GM12878 (cell line): ENCODE data around the gene RNF130. TPM values are rescaled to one million over a fixed set of nuclear protein-coding genes. Genes with fewer than 3 reads are reported as not detected.

Source experiments
- CBX3 ChIP-seq: fragments of 200-600 bp; sonication (generic); IDR thresholded peaks from 2 replicates; pipeline ENCODE4 v1.6.1; 2016; ENCODE audit warnings: low read depth, borderline replicate concordance
- CREB1 ChIP-seq: IDR thresholded peaks from 2 replicates; pipeline ENCODE4 v1.6.1; 2012; ENCODE audit warnings: low read depth, mild to moderate bottlenecking, inconsistent platforms
- EP300 ChIP-seq, 2 experiments: fragments of 150-350 bp in 1 of 2; IDR thresholded peaks; 2 replicates each; pipeline ENCODE4 v1.6.1; 2011 to 2012; ENCODE audit warnings: low read depth in 2 of 2, low read length in 2 of 2, borderline replicate concordance in 1 of 2, improper control_type of control experiment in 1 of 2, inconsistent platforms in 1 of 2; ENCODE audit not compliant: control insufficient read depth in 1 of 2
- HDGF ChIP-seq: fragments of 450-650 bp; IDR thresholded peaks from 2 replicates; pipeline ENCODE4 v1.6.1; 2016; ENCODE audit warnings: antibody characterized with exemption
- PML ChIP-seq: IDR thresholded peaks from 2 replicates; pipeline ENCODE4 v1.6.1; 2012; ENCODE audit warnings: low read length, inconsistent platforms
- RELA ChIP-seq: fragments of 450-650 bp; IDR thresholded peaks from 2 replicates; pipeline ENCODE4 v1.8.0; 2014; ENCODE audit warnings: borderline replicate concordance; ENCODE audit not compliant: partially characterized antibody
- polyA plus RNA-seq, 11 experiments: library from polyadenylated mRNA; depleted of rRNA in 4 of 11; unstranded in 6 of 11; stranded (reverse) in 5 of 11; fragments of >200 nt; fragmentation: Nextera tagmentation in 4 of 11; fragmentation: Illumina TruSeq in 1 of 11; extraction: Ambion mirVana in 4 of 11; extraction: Trizol in 1 of 11; gene quantifications; 1 replicate in 1 of 11; 2 replicates in 10 of 11; pipeline versions ENCODE4 v1.2.1 to v1.2.3, GENCODE V29; 2011 to 2016; ENCODE audit warnings: inconsistent platforms in 2 of 11, missing spikeins in 2 of 11, low read depth in 1 of 11
- total RNA-seq, 4 experiments: library from RNA; depleted of rRNA in 3 of 4; stranded (reverse); fragments of >200 nt in 3 of 4; fragmentation: Illumina TruSeq in 1 of 4; extraction: Trizol in 1 of 4; gene quantifications; 2 replicates each; pipeline versions ENCODE4 v1.2.1 to v1.2.3, GENCODE V29; 2013 to 2021
- TF ChIP-seq, protein P1 (sequence below): fragments of 450-650 bp; formaldehyde crosslinking; IDR thresholded peaks from 2 replicates; pipeline ENCODE4 v1.4.0; 2020; ENCODE audit warnings: mild to moderate bottlenecking, moderate library complexity
- TF ChIP-seq, protein P2 (sequence below): fragments of 450-650 bp; IDR thresholded peaks from 2 replicates; pipeline ENCODE4 v1.6.1; 2018; ENCODE audit warnings: borderline replicate concordance, mild to moderate bottlenecking; ENCODE audit not compliant: partially characterized antibody

RNF130 gene
- total and polyA plus RNA-seq, 10 of the 15 experiments (the other 5 are each of a cell fraction or from before 2014, with no cell fraction given), result 0.04 to 0.36 (median 0.11) TPM; not detected in 1

DNA sequence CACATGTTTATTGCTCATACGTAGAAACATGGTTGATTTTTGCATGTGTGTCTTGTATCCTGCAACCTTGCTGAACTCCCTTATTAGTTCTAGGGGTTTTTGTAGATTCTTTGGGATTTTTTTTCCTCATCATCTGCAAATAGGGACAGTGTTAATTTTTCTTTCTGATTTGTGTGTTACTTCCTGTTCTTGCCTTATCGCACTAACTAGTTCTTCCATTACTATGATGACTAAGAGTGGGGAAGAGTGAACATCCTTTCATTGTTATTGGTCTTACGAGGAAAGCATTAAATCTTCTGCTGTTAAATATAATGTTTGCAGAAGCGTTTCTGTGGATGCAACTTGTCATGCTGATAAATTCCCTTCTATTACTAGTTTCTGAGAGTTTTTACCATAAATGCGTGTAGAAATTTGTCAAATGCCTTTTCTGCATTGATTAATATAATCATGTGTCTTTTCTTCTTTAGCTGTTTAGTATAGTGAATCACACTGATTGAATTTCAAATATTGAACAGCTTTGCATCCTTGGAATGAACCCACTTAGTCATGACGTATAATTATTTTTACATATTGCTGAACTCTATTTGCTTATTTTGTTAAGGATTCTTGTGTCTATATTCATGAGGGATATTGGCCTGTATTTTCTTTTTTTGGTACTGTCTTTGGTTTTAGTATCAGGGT is 32.1 kb upstream of the RNF130 start (continued):
- no peak for TF ChIP-seq HDGF
- TF ChIP-seq, protein P1, sequence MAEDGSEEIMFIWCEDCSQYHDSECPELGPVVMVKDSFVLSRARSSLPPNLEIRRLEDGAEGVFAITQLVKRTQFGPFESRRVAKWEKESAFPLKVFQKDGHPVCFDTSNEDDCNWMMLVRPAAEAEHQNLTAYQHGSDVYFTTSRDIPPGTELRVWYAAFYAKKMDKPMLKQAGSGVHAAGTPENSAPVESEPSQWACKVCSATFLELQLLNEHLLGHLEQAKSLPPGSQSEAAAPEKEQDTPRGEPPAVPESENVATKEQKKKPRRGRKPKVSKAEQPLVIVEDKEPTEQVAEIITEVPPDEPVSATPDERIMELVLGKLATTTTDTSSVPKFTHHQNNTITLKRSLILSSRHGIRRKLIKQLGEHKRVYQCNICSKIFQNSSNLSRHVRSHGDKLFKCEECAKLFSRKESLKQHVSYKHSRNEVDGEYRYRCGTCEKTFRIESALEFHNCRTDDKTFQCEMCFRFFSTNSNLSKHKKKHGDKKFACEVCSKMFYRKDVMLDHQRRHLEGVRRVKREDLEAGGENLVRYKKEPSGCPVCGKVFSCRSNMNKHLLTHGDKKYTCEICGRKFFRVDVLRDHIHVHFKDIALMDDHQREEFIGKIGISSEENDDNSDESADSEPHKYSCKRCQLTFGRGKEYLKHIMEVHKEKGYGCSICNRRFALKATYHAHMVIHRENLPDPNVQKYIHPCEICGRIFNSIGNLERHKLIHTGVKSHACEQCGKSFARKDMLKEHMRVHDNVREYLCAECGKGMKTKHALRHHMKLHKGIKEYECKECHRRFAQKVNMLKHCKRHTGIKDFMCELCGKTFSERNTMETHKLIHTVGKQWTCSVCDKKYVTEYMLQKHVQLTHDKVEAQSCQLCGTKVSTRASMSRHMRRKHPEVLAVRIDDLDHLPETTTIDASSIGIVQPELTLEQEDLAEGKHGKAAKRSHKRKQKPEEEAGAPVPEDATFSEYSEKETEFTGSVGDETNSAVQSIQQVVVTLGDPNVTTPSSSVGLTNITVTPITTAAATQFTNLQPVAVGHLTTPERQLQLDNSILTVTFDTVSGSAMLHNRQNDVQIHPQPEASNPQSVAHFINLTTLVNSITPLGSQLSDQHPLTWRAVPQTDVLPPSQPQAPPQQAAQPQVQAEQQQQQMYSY (CRISPR knock-in tag), result no peak
- no peak for TF ChIP-seq EP300 (IDR thresholded peaks at IDR 0.05; ENCODE audit: borderline replicate concordance in 1 of 2, control insufficient read depth in 1 of 2, low read depth in 2 of 2, low read length in 2 of 2)
- no peak for TF ChIP-seq PML
- TF ChIP-seq, protein P2, sequence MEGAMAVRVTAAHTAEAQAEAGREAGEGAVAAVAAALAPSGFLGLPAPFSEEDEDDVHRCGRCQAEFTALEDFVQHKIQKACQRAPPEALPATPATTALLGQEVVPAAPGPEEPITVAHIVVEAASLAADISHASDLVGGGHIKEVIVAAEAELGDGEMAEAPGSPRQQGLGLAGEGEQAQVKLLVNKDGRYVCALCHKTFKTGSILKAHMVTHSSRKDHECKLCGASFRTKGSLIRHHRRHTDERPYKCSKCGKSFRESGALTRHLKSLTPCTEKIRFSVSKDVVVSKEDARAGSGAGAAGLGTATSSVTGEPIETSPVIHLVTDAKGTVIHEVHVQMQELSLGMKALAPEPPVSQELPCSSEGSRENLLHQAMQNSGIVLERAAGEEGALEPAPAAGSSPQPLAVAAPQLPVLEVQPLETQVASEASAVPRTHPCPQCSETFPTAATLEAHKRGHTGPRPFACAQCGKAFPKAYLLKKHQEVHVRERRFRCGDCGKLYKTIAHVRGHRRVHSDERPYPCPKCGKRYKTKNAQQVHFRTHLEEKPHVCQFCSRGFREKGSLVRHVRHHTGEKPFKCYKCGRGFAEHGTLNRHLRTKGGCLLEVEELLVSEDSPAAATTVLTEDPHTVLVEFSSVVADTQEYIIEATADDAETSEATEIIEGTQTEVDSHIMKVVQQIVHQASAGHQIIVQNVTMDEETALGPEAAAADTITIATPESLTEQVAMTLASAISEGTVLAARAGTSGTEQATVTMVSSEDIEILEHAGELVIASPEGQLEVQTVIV, result no peak
- no peak for TF ChIP-seq CREB1
- TF ChIP-seq CBX3, result no peak
- TF ChIP-seq RELA, result no peak
- TF ChIP-seq, all 136 proteins: peak for 0
